Cardiac septum (tissue), 1 donor: ENCODE measurements around the gene ACTR1B. TPM values are rescaled to one million over a fixed set of nuclear protein-coding genes. Genes with fewer than 3 reads are reported as not detected.
"Not testable (repeated sequence)": the region's sequence is repeated elsewhere in the genome, so short reads cannot be mapped to it uniquely, and the experiment has no call there.

Experiments
- DNase-seq: peaks from one replicate; pipeline ENCODE4 v3.0.0-alpha.2; 2020; ENCODE audit warnings: low spot score
- intact Hi-C: fragments of 100-400 bp; cut with DNase I; formaldehyde crosslinking; loops from one replicate; pipeline ENCODE4 v1.14.0; 2022
- total RNA-seq: library from RNA; stranded (reverse); fragmentation: NEBNext Ultra II Directional; extraction: Animal tissue kit (Norgen Biotek cat#: 25700); gene quantifications from one replicate; pipeline ENCODE4 v1.2.1, GENCODE V29; 2021
- donor health status: DM: no; HTN: no; CAD: no.

Gene ACTR1B
- total RNA-seq, 1 donor from 2014 or later, result 77.6 TPM

DNA sequence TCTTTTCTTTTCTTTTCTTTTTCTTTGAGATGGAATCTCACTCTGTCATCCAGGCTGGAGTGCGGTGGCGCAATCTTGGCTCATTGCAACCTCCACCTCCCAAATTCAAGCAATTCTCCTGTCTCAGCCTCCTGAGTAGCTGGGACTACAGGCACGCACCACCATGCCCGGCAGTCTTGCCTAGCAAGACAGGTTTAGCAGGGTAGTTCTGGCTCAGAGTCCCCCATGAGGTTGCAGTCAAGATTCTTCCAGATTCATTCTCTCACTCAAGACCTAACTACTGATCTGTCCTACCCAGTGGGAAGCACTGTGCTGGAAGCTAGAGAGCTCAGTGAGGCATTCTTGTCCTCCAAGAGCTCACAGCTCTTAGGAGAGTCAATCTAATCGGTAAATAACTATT, 31.9 kb upstream of the ACTR1B start:
- no peak for DNase-seq
- intact Hi-C loops, result loop anchor here (10.0 kb wide), 1 partner anchor 1631 kb away; no protein-coding TSS in a partner anchor

DNA sequence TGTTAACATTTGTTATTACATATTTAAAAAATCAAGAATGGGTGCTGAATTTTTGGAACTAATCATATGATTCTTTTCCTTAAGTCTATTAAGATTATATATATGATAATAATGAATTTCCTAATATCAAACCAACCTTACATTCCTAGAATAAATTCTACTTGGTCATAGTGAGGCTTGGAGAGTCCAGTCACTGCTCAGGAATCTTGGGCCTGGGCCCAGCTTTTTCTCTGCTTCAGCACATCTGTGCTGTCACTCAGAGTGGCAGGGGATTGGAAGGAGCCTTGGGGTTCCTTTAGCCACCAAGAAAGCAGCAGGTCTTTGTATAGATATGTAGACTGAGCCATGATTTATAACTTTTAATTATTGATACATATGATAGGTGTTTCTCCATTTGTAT, 29.6 kb upstream of the ACTR1B start:
- intact Hi-C loops, result loop anchor here (10.0 kb wide), 1 partner anchor 1629 kb away; no protein-coding TSS in a partner anchor
- DNase-seq, result no peak

DNA sequence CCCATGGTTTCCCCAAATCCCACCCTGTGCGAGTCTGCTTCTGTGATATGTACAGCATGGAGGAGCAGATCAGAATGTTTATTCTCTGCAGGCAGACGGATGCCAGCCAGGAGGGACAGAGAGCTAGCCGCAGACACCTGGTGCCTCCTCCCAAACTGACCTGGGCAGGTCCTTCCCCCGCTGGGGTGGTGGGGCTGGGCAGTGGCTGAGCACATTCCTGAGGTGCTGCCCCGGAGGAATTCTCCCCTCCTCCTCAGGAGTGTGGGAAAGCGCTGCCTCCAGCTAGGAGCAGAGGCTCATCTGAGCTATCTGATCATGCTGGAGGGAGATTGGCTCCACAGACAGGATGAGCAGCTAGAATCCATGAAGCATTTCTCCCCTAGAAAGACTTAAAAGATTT, 27.3 kb upstream of the ACTR1B start:
- no peak for DNase-seq
- intact Hi-C loops, result loop anchor here (10.0 kb wide), 1 partner anchor 1626 kb away; no protein-coding TSS in a partner anchor

DNA sequence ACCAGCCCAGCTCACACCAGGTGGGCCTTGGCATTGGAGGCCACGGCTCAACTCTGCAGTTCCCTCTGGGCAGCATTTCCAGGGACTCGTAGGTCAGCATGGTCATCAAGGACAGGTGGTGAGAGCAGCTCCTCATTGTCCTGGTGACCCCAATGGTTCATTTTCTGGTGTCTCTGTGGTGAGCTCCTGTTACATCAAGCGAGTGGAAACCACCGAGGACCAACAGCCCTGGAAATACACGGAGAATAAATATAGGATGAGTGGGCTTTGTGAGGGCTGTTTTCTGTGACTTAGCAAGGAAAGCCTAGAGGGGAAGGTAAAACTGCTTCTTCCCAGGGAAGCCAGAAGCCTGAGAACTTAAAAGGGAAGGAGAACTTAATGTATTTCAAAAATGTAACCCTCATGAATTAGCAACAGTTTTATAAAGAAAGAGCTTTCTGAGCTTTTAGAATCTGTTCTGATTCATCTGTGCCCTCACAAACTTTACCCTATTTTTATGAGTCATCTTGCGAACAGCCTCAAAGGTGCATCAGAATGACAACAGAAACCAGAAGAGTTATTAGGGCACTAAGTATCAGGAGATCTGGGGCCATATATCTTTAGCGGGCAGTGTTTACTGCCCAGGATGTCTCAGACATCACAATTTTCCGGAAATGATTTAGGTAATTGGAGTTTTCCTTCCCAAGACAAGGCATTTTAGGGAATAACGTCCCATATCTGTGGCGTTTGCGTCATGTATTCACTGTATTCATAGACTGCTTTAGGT, 24.4 kb upstream of the ACTR1B start:
- intact Hi-C loops, result no loop called here
- DNase-seq, result no peak

DNA sequence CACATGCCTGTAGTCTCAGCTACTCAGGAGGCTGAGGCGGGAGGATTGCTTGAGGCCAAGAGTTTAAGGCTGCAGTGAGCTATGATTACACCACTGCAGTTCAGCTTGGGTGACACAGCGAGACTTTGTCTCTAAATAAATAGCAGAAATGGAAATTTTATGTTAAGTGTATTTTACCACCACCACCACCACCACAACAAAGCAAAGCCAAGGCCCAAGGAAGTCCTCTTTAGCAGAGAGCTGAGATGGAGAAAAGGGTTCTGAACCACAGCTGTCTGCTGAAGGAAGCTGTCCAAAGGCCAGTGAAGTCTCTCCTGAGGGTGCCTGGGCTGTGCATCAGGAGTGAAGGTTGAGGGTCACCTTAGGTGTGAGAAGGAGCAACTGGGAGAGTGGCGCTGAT, 23.4 kb upstream of the ACTR1B start:
- DNase-seq, intact Hi-C loops: not testable (repeated sequence)

DNA sequence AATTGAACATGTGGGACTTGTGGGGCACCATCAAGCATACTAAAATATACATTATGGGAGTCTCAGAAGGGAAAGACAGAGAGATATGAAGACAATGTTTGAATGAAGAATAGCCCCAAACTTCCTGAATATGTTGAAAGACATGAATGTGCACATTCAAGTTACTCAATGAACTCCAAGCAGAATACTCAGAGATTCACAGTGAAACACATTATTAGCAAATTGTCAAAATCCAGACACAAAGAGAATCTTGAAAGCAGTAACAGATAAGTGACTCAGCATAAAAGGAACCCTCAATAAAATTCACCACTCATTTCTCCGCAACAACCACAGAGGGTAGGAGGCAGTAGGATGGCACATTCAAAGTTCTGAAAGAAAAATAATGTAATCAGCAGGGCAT, 14.5 kb upstream of the ACTR1B start:
- intact Hi-C loops, result no loop called here
- no peak for DNase-seq

DNA sequence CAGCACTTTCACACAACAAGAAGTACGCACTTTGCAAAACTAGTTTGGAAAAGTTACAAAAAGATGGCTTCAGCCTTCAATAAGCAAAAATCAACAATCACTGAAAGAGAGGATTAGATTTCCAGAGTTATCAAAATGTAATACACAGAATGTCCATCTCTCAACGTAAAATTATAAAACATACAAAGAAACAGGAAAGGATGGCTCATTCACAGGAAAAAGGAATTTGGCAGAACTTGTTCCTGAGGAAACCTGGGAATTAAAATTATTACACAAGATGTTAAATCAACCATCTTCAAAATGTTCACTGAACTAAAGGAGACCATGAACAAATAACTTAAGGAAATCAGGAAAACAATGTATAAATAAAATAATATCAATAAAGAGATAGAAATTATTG, 13.6 kb upstream of the ACTR1B start:
- no peak for DNase-seq
- intact Hi-C loops, result no loop called here

DNA sequence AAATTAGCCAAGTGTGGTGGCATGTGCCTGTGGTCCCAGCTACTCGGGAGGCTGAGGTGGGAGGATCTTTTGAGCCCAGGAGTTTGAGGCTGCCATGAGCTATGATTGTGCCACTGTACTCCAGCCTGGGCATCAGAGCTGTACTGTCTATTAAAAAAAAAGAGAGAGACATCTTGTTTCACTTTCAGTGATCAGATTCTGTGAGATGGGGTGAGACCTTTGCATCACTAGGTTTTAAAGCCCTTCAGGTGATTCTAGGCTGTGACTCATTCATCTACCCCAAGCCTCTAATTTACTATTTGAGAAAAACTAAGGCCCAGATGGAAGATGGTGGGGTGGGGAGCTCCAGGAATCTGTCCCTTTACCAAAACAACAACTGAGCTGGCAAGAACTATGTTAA, 12.8 kb upstream of the ACTR1B start:
- no peak for DNase-seq
- intact Hi-C loops, result no loop called here

DNA sequence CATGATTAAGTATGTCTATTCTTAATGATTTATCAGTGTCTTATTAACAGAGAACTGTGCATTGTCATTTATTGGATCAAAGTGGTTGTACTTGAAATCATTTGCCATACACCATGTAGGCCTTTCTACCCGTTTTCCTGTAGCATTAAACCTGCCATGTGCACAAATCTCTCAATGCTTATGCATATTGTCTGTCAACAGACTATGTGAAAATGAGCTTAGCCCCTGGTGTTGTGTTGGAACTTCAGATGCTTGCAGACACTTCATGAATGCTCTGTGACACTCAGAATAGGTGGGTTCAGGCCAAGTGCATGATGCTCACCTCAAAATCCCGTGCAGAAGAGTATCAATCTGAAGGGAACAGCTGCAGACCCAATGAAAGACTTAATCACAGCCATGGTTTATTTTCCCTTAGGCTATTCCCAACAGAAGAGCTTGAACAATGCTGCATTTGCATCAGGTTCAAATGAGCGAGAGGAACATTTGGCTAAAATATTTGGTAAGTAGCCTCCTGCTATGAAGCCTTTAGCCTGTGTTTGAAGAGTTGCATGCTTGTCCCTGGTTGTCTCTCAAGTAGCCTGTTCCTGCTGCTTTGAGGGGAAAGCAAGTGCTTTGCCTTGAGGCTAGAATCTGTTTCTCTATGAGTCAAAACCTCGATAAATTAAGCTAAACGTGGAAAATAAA, 11.7 kb upstream of the ACTR1B start:
- no peak for DNase-seq
- intact Hi-C loops, result no loop called here

DNA sequence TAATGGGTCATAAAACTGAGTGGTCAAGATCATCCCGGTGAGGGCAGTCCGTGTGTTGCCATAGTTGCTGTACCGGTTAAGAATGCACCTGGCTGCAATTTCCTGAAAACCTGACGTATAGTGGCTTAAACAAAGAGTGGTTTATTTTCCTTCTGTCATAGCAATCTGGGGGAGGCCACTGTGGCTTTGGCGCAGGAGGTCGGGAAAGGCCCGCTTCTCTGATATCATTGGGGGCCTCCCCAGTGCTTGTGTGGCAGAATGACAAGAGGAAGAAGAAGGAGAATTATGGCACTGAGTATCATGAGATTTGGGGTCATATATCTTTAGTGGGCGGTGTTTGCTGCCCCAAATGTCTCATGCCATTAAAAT, 10.1 kb upstream of the ACTR1B start:
- no peak for DNase-seq

DNA sequence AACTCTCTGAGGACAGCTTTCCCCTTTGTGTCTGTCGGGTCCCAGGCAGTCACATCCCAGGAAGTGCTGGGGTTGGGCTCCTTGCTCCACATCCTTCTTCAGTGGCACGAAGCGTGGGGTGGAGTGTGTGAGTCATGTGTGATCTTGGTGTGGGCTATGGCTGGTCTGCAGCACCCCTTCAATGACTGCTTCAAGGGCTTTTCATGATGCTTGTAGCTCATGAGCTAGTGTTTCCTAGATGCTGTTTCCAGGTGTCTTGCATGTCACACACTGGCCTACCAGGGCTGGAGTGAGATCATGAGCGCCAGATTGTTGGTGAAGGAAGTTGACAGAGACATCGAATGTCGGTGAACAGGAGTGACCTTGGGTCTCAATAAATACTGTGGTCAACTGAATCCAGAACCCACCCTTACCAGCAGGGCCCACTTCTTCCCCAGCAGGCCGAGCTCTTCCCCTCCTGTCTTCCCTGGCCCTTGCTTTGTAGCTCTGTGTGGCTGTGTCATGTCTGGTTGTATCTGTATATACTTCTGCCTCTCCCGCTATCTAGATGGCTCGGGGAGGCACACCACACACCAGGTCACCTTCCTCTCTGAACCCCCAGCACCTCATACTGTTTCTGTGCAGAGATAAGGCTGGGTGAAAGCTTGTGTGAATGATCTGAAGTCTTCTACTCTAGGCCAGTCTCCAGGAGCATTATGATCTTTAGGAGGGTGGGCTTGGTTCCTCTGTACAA, 9.5 kb upstream of the ACTR1B start:
- intact Hi-C loops, result no loop called here
- DNase-seq, result no peak

More for the DNA sequence above, 10.1 kb upstream of the ACTR1B start:
- intact Hi-C loops, result no loop called here

DNA sequence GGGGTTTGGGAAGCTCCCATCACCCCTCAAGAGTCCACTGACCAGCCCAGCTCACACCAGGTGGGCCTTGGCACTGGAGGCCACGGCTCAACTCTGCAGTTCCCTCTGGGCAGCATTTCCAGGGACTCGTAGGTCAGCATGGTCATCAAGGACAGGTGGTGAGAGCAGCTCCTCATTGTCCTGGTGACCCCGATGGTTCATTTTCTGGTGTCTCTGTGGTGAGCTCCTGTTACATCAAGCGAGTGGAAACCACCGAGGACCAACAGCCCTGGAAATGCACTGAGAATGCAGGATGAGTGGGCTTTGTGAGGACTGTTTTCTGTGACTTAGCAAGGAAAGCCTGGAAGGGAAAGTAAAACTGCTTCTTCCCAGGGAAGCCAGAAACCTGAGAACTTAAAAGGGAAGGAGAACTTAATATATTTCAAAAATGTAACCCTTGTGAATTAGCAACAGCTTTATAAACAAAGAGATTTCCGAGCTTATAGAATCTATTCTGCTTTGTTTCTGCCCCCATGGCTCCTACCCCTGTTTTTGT, 8.8 kb upstream of the ACTR1B start:
- DNase-seq, intact Hi-C loops: not testable (repeated sequence)

DNA sequence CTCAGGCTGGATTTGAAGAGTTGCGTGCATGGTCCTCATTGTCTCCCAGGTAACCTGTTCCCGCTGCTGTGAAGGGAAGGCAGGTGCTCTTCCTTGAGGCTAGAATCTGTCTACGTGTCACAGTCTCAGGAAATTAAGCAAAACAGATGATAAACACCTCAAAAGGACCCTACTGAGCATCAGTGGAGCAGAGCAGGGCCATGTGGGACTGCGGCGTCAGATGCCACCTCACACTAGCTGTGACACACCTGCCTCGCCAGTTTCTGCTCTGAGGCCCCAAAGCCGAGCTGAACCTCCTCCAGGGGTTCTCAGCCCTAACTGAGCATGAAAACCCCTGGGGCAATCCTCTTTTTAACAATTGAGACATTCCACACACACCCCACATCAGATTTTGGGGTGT, 7.7 kb upstream of the ACTR1B start:
- no peak for DNase-seq
- intact Hi-C loops, result no loop called here

DNA sequence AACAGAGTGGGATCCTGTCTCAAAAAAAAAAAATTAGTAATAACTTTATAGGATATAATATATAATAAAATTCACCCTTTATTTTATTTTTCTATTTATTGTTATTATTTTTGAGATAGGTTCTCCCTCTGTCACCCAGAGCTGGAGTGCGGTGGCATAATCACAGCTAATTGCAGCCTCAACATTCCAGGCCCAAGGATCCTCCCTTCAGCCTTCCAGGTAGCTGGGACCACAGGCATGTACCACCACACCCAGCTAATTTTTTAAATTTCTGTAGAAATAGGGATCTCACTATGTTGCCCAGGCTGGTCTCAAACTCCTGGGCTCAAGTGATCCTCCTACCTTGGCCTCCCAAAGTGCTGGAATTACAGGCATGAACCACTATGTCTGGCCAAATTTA, 6.6 kb upstream of the ACTR1B start:
- intact Hi-C loops, result no loop called here
- DNase-seq, result no peak

DNA sequence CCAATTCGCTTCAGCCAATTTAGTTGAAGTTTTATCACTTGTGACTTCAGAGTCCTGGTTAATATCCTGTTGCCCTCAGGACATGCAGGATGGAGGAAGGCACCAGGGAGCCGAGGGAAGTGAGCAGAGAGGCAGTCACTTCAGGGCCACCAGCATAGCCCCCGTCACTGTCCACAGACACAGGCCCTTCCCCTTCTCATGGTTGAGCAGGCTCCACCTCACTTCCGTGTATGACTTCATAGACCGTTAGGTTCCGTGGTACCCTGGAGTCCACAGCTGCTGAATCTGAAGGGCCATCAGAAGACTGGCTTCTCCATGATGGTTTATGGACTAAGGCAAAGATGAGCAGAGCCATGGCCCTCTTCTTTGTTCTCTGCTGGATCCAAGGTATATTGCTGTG, 5.6 kb upstream of the ACTR1B start, which contains the start of gene C2orf92:
Gene C2orf92 (plus strand): TSS at position 266 of the 400 bp plus-strand sequence. CDS start 76 bp downstream, at position 342.
- no peak for DNase-seq
- intact Hi-C loops, result no loop called here

DNA sequence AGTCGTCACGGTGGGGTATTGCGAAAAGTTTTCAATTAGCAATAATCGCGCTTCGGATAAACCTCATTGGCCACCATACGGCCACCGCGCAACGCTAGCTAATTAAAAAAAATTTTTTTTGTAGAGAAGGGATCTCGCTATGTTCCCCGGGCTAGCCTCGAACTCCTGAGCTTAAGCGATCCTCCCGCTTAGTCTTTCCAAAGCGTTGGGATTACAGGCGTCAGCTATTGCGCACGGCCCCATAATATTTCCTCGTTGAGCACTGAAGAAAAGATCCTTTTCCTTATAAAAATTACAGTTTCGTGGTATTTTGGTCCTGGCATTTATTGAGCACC, 759 bp upstream of the ACTR1B start:
- DNase-seq, result no peak
- intact Hi-C loops, result no loop called here

DNA sequence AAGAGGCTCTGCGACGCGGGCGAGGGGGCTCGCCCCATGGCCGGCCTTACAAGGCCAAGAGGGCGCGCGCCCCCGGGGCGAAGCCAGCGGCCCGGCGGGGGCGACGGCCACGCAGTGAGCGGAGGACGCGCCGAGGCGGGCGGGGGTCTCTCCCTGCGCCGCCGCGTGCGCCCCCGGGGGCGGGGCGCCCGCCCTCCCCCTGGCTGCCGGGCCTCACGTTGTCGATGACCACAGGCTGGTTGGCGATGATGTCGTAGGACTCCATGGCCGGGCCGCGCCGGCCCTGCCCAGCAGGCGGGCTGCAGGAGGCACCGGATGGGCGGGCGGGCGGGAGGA, 250 bp downstream of the ACTR1B start:
- no peak for DNase-seq
- intact Hi-C loops, result no loop called here

DNA sequence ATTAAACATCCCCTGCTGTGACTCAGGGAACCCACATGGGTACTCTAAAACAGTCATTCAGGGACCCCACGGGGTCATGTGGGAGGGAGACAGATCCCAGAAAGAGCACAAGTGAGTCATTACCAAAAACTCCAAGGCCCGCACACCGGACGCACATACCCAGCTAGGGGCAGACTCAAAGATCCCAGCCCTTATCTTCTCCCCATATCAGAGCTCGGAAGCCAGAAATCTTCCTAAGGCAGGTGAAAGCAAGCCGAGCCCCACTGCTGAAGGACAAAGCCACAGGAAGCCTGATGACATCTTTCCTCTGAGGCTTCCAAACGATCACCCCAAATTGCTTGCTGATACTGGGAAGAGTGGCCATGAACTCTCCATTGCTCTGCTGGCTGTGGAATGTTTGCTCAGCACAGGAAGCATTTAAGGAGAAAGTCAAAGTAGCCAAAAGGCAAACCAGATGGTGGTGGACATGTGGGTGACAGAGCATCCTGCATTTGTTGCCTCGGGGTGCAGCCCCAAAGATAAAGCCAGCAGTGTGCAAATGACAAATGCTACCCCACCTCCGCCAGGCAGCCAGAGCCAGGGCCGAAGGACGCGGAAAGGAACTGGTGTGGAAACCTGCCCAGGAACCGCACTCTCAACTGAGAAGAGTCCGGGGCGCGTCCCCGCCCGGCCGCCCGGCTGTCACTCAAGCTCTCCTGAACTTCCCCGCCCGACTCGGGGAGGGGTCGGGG, 784 bp downstream of the ACTR1B start:
- intact Hi-C loops, result loop anchor here (1.0 kb wide), 1 partner anchor 17 kb away; the partner anchor contains the start of gene COX5B
- DNase-seq, result peak; percentile 91

DNA sequence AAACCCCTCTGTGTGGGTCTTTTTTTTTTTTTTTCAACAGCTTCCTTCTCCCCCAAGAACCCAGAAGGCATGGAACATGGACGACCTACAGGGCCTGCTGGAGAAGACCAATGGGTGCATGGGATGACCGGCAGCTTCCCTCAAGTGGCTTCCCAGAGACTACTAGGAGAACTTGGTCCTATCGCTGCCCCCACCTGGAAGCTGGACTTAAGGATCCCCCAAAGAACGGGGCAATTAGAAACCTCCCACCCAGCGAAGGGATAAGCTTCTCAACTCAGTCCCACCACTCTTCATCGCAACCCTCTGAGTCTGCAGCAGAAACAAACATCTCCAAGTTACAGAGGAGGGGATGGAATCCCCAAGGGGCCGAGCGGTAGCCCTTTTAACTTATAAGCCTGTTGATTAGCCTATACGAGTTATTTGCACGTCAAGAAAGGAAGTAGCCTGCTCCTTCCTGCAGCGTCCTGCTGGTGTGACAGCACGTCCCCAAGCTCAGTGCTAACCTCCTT, 1.4 kb downstream of the ACTR1B start:
- no peak for DNase-seq
- intact Hi-C loops, result loop anchor here (1.0 kb wide), 1 partner anchor 16 kb away; the partner anchor contains the start of gene COX5B
